Measurements from ENCODE around the gene PLLP. TPM values are rescaled to one million over a fixed set of nuclear protein-coding genes. Genes with fewer than 3 reads are reported as not detected.

PLLP gene
- total and polyA plus RNA-seq, 10 of the 15 experiments (the other 5 are each of a cell fraction or from before 2014, with no cell fraction given): 0.21 to 5.8 (median 0.67) TPM

DNA sequence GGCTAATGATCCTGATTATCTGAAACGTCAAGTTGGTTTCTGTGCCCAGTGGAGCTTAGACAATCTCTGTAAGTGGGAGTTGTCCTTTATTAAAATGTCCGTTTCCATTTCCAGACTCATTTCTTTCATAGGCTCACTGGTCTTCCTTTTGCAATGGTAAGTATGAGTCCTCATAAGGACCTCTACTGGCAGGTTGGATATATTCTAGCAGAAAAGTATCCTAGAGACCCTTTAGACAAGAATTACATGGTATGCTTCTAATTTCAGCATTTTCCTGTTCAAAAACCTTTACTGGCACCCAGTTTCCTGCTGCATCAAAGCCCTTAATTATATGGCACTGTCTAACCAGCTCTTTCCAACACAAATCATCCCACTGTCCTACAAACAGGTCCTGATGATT lies 67.5 kb downstream of the PLLP start:
- ChIA-PET CTCF (interaction anchor here (1.1 kb wide), 1 partner anchor 13 kb away, joined by 3 read pairs; no protein-coding TSS in a partner anchor), RAD21 (ENCODE audit: unreplicated experiment) (no interaction called here), POLR2A (interaction anchor here (0.6 to 1.1 kb wide), 2 partner anchors 27 to 126 kb away, joined by 3 to 4 read pairs; no protein-coding TSS in a partner anchor), SMC1A (ENCODE audit: uncharacterized antibody, unreplicated experiment) (interaction anchor here (1.2 to 1.4 kb wide), 2 partner anchors 11 to 38 kb away, joined by 3 to 4 read pairs; no protein-coding TSS in a partner anchor)
- FAIRE-seq (no peak), DNase-seq (ENCODE audit: low read depth, low spot score) (no peak), ATAC-seq (no peak)
- intact Hi-C loops (cut with micrococcal nuclease; ENCODE audit: unreplicated experiment) (no loop called here), in situ Hi-C loops (cut with MboI) (loop anchor here (25.0 kb wide), 1 partner anchor 1345 kb away; no protein-coding TSS in a partner anchor)
- Histone ChIP-seq H3K27me3 (replicated peaks in 1 of 2; ENCODE audit: control insufficient read depth in 2 of 2, insufficient read depth in 2 of 2, low read length in 1 of 2) (no peaks in the 10 kb centered on the region), H3K4me2 (ENCODE audit: control insufficient read depth, insufficient read depth) (no peak overlapping the region), H3K36me3 (ENCODE audit: control insufficient read depth in 2 of 2, insufficient read depth in 2 of 2, low read length in 1 of 2) (peaks cover 8 to 65% of the 10 kb centered on the region in 2 experiments), H3K79me2 (ENCODE audit: control insufficient read depth, insufficient read depth, low read length) (no peaks in the 10 kb centered on the region), H2AFZ (ENCODE audit: control insufficient read depth, low read depth, low read length) (no peak overlapping the region), H3K4me3 (no peak overlapping the region), H3K9ac (ENCODE audit: control insufficient read depth, insufficient read depth, low read length) (no peak overlapping the region), H3K4me1 (ENCODE audit: control insufficient read depth, insufficient read depth, low read length) (no peaks in the 10 kb centered on the region), H4K20me1 (ENCODE audit: control insufficient read depth, insufficient read depth) (no peaks in the 10 kb centered on the region), H3K9me3 (replicated peaks; ENCODE audit: control insufficient read depth, insufficient read depth, low read length) (peaks cover 25% of the 10 kb centered on the region), H3K27ac (ENCODE audit: control insufficient read depth, insufficient read depth) (no peak overlapping the region)
- BruUV-seq (replicated peaks): no TSS peak
- TF ChIP-seq BACH1 (IDR thresholded peaks at IDR 0.05; ENCODE audit: borderline replicate concordance) (no peak), ZNF274 (IDR thresholded peaks at IDR 0.05; ENCODE audit: insufficient read depth, insufficient read length) (peak; percentile 22), SRF (IDR thresholded peaks at IDR 0.05; ENCODE audit: low read depth in 2 of 2, low read length in 2 of 2) (no peak)
- WGBS (ENCODE audit: insufficient coverage, insufficient replicate concordance, low lambda C conversion rate, missing lambda C conversion rate): 97% methylated on average over 2 of the region's 2 CpGs

DNA sequence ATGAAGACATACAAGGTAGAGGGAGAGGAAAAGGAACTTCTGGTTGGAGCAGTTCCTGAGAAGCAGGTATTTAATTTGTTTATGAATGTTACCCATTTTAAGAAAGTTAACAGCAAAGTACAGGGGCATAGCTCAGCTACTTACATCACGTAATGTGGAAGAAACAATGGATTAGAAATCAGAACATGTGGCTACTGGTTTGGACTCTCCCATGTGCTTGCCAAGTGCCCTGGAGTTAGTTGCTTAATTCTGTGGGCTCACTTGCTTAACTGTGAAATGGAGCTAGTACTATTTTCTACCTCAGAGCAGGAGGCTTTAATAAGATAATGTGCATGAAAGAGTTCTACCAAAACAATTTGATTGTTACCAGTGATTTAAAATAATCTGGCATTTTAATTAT lies 71.0 kb downstream of the PLLP start:
- CTCF ChIA-PET: interaction anchor here (0.8 to 1.1 kb wide), 3 partner anchors 11 to 306 kb away, joined by 3 to 4 read pairs (median 3); no protein-coding TSS in a partner anchor
- 100% methylated on average over 1 of the region's 1 CpG for WGBS (ENCODE audit: insufficient coverage, insufficient replicate concordance, low lambda C conversion rate, missing lambda C conversion rate)
- TF ChIP-seq MTA2 (IDR thresholded peaks at IDR 0.05; ENCODE audit: low read depth): no peak
- no peak for TF ChIP-seq KAT2A (conservative IDR thresholded peaks at IDR 0.05; ENCODE audit: control insufficient read depth, low read depth, low read length)
- no peak for TF ChIP-seq ATF7 (IDR thresholded peaks at IDR 0.05; ENCODE audit: low read depth)
- no peak for TF ChIP-seq ESRRA (IDR thresholded peaks at IDR 0.05; ENCODE audit: low read length)
- TF ChIP-seq MYC (IDR thresholded peaks at IDR 0.05; ENCODE audit: insufficient read depth, insufficient read length, insufficient replicate concordance, low read length, severe bottlenecking): no peak
- TF ChIP-seq, protein P1, sequence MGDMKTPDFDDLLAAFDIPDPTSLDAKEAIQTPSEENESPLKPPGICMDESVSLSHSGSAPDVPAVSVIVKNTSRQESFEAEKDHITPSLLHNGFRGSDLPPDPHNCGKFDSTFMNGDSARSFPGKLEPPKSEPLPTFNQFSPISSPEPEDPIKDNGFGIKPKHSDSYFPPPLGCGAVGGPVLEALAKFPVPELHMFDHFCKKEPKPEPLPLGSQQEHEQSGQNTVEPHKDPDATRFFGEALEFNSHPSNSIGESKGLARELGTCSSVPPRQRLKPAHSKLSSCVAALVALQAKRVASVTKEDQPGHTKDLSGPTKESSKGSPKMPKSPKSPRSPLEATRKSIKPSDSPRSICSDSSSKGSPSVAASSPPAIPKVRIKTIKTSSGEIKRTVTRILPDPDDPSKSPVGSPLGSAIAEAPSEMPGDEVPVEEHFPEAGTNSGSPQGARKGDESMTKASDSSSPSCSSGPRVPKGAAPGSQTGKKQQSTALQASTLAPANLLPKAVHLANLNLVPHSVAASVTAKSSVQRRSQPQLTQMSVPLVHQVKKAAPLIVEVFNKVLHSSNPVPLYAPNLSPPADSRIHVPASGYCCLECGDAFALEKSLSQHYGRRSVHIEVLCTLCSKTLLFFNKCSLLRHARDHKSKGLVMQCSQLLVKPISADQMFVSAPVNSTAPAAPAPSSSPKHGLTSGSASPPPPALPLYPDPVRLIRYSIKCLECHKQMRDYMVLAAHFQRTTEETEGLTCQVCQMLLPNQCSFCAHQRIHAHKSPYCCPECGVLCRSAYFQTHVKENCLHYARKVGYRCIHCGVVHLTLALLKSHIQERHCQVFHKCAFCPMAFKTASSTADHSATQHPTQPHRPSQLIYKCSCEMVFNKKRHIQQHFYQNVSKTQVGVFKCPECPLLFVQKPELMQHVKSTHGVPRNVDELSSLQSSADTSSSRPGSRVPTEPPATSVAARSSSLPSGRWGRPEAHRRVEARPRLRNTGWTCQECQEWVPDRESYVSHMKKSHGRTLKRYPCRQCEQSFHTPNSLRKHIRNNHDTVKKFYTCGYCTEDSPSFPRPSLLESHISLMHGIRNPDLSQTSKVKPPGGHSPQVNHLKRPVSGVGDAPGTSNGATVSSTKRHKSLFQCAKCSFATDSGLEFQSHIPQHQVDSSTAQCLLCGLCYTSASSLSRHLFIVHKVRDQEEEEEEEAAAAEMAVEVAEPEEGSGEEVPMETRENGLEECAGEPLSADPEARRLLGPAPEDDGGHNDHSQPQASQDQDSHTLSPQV (IDR thresholded peaks at IDR 0.05): no peak
- no peak for TF ChIP-seq ZNF24 (IDR thresholded peaks at IDR 0.05)
- TF ChIP-seq MXI1 (IDR thresholded peaks at IDR 0.05; ENCODE audit: low read depth, low read length): no peak

More for the DNA sequence above, 71.0 kb downstream of the PLLP start:
- Histone ChIP-seq H2AFZ (ENCODE audit: control insufficient read depth, low read depth, low read length) (no peak overlapping the region), H3K9me3 (replicated peaks; ENCODE audit: control insufficient read depth, insufficient read depth, low read length) (peaks cover 25% of the 10 kb centered on the region), H3K9ac (ENCODE audit: control insufficient read depth, insufficient read depth, low read length) (no peak overlapping the region), H3K27me3 (replicated peaks in 1 of 2; ENCODE audit: control insufficient read depth in 2 of 2, insufficient read depth in 2 of 2, low read length in 1 of 2) (no peaks in the 10 kb centered on the region), H3K4me2 (ENCODE audit: control insufficient read depth, insufficient read depth) (no peak overlapping the region), H3K4me3 (no peak overlapping the region), H3K79me2 (ENCODE audit: control insufficient read depth, insufficient read depth, low read length) (no peaks in the 10 kb centered on the region), H3K36me3 (ENCODE audit: control insufficient read depth in 2 of 2, insufficient read depth in 2 of 2, low read length in 1 of 2) (peaks cover 7 to 50% of the 10 kb centered on the region in 2 experiments), H4K20me1 (ENCODE audit: control insufficient read depth, insufficient read depth) (no peaks in the 10 kb centered on the region), H3K4me1 (ENCODE audit: control insufficient read depth, insufficient read depth, low read length) (no peaks in the 10 kb centered on the region), H3K27ac (ENCODE audit: control insufficient read depth, insufficient read depth) (no peak overlapping the region)
- ATAC-seq (no peak), DNase-seq (ENCODE audit: low read depth, low spot score) (no peak), FAIRE-seq (no peak)
- SMC1A ChIA-PET (ENCODE audit: uncharacterized antibody, unreplicated experiment): interaction anchor here (1.0 to 2.9 kb wide), 5 partner anchors 8 to 127 kb away, joined by 3 to 11 read pairs (median 5); no protein-coding TSS in a partner anchor
- BruUV-seq (replicated peaks): no TSS peak
- in situ Hi-C loops (cut with MboI) (loop anchor here (25.0 kb wide), 1 partner anchor 1349 kb away; no protein-coding TSS in a partner anchor), intact Hi-C loops (cut with micrococcal nuclease; ENCODE audit: unreplicated experiment) (no loop called here)
- RAD21 ChIA-PET (ENCODE audit: unreplicated experiment): no interaction called here
- POLR2A ChIA-PET: interaction anchor here (0.6 to 1.3 kb wide), 6 partner anchors 9 to 129 kb away, joined by 3 to 5 read pairs (median 4); partner anchors contain the start of gene PSME3IP1
